ENCODE data around the gene CYP27C1. TPM values are rescaled to one million over a fixed set of nuclear protein-coding genes. Genes with fewer than 3 reads are reported as not detected.
"Not testable (repeated sequence)": the region's sequence is repeated elsewhere in the genome, so short reads cannot be mapped to it uniquely, and the experiment has no call there.

Gene CYP27C1, protein sequence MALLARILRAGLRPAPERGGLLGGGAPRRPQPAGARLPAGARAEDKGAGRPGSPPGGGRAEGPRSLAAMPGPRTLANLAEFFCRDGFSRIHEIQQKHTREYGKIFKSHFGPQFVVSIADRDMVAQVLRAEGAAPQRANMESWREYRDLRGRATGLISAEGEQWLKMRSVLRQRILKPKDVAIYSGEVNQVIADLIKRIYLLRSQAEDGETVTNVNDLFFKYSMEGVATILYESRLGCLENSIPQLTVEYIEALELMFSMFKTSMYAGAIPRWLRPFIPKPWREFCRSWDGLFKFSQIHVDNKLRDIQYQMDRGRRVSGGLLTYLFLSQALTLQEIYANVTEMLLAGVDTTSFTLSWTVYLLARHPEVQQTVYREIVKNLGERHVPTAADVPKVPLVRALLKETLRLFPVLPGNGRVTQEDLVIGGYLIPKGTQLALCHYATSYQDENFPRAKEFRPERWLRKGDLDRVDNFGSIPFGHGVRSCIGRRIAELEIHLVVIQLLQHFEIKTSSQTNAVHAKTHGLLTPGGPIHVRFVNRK
- not detected in 2 replicates for total RNA-seq

DNA sequence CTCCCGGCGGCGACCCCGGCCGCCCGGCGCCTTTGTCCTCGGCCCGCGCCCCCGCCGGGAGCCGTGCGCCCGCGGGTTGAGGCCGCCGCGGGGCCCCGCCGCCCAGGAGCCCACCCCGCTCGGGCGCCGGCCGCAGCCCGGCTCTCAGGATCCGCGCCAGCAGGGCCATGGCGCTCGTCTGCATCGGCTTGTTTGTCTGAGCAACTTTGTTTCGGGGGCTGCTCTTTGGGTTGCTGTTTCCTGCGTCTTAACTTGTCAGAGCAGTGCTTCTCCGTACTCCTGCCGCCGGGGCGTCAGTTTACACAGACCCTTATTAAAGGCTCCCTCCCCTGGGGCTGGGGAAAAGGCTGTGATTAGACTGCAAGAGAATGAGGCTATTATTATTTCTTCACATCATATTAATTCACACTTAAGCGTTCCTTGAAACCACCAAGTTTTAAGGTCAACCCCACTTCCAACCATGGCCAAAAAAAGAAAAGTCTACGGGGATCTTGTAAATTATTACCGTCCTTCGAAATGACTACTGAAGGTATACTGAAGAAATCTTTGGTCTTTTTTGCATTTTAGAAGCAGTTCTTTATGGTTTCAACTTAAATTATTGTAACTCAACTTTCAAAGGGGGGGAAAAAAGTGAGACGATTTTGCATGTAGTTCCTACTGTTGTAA, at the start of gene CYP27C1:
Gene CYP27C1, minus strand, starts transcription at position 198 of the 666 bp plus-strand sequence. Its CDS starts 29 bp downstream, at position 169.
- DNase-seq (ENCODE audit: low read depth, low spot score) = no peak

GRCh38 chr2:127261804-127262406, 41.8 kb upstream of the CYP27C1 start:
- DNase-seq (ENCODE audit: low read depth, low spot score) = no peak

DNA sequence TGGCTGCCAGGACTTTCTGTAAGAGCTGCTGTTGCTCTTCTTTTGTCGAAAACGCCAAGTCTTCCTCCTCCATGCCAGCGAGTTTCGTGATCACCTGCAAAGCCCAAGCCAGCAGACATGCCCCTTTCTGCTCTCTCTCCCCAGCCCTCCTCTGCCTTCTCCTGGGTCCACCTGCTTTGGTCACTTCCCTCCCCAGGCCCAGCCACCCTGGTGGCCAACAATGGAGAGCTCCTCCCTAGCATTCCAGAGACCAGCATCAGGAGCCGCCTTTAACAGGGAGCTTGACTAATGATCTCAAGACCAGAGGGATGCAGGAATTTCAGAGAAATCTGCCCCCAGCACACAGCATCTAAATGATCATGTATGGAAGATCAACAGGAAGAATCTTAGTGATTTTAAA, 39.3 kb upstream of the CYP27C1 start:
- DNase-seq (ENCODE audit: low read depth, low spot score) = no peak

- DNase-seq (ENCODE audit: low read depth, low spot score) = no peak
Observed at GRCh38 chr2:127256866-127257265, 36.8 kb upstream of the CYP27C1 start.

DNA sequence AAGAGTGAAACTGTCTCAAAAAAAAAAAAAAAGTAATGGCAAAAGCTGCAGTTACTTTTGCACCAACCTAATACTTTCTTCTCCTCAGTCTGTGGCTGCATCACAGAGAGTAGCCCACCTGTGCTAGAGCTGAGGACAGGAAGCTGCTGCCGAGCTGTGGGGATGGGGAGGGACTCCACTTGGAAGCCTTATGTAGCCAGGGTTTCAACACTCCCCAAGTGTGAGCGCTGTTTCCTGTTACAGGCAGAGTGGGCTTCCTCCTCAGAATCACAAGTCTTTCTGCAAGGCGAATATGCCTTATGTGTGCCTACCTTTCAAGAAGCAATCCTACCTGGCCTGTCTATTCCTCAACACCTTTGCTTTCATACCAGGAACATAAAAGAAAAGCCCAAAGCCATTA, 36.3 kb upstream of the CYP27C1 start:
- no peak for DNase-seq (ENCODE audit: low read depth, low spot score)

- no peak for DNase-seq (ENCODE audit: low read depth, low spot score)
Observed at GRCh38 chr2:127255721-127256120, 35.6 kb upstream of the CYP27C1 start.

DNA sequence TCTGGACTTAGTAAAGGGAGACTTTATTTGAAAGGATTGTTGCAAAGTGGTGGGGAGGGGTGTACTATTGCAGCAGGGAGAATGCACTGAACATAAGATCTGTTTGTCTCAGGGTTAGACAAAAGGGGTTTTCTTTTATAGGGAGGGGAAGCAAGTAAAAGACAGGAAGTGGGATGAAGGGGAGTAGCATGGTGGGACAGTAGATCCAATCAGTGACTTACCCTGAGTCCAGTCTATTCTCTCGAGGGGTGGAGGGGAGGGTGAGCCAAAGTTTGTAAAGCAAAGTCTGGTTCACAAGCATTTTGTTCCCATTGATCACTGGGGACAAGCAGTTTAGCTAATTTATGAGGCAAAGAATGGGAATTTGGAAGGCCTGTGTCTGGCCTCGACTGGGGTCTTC, 35.0 kb upstream of the CYP27C1 start:
- no peak for DNase-seq (ENCODE audit: low read depth, low spot score)

- DNase-seq (ENCODE audit: low read depth, low spot score) = no peak
Observed at GRCh38 chr2:127254386-127254981, 34.4 kb upstream of the CYP27C1 start.

DNA sequence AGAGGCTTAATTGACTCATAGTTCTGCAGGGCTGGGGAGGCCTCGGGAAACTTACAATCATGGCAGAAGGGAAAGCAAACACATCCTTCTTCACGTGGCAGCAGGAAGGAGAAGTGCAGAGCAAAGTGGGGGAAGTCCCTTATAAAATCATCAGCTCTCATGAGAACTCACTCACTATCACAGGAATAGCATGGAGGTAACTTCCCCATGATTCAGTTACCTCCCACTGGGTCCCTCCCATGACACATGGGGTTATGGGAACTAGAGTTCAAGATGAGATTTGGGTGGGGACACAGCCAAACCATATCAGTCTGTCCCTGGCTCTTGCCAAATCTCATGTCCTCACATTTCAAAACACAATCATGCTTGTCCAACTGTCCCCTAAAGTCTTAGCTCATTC, 21.1 kb upstream of the CYP27C1 start:
- DNase-seq (ENCODE audit: low read depth, low spot score) = not testable (repeated sequence)

GRCh38 chr2:127239395-127239794, 19.3 kb upstream of the CYP27C1 start:
- no peak for DNase-seq (ENCODE audit: low read depth, low spot score)

GRCh38 chr2:127237768-127238167, 17.7 kb upstream of the CYP27C1 start:
- DNase-seq (ENCODE audit: low read depth, low spot score) = not testable (repeated sequence)

DNA sequence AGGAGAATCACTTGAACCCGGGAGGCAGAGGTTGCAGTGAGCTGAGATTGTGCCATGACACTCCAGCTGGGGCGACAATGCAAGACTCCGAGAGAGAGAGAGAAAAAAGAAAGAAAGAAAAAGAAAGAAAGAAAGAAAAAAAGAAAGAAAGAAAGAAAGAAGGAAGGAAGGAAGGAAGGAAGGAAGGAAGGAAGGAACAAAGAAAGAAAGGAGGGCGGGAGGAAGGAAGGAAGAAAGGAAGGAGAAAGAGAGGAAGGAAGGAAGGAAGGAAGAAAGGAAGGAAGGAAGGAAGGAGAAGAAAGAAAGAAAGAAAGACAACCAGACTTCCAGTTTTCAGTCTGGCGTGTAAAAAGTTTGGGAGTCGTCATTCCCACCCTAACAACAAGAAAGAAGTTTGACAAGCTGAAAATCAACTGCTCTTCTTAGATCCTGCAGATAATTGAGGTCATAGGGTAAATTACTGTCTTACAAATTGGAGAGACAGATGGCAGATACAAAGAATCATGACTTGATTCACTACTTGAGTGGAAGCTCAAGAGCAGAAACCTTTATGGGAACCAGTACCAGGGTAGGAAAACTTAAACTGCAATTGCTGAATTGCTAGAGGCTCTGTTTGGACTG, 15.1 kb upstream of the CYP27C1 start:
- DNase-seq (ENCODE audit: low read depth, low spot score) = no peak

DNA sequence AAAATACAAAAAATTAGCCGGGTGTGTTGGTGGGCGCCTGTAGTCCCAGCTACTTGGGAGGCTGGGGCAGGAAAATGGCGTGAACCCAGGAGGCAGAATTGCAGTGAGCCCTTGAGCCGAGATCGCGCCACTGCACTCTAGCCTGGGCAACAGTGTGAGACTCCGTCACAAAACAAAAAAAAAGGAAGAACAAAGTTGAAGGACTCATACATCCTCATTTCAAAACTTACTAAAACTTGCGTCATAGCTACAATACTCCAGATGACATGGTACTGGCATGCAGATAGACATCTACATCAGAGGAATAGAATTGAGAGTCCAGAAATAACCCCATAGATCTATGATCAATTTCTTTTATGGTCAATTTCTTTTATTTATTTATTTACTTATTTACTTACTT, 13.6 kb upstream of the CYP27C1 start:
- no peak for DNase-seq (ENCODE audit: low read depth, low spot score)

- DNase-seq (ENCODE audit: low read depth, low spot score) = no peak
Observed at GRCh38 chr2:127231130-127231865, 11.2 kb upstream of the CYP27C1 start.

DNA sequence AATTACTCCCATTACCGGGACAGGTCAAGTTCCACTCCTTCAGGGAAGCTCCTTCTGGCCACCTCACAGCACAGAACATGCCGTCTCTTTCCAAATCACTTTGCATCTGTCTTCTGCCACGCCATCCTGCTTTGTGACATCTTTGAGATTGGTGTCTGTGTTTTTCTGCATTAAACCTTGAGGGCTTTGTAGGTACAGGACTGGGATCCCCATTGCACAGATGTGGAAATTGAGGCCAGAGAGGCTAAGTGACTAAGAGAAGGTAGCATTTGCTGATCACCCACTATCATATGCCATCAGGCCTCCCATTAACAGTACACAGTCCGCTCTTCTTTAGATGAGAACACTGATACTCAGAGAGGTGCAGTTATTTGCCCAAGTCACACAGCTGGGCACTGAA, 9.5 kb upstream of the CYP27C1 start:
- no peak for DNase-seq (ENCODE audit: low read depth, low spot score)

DNA sequence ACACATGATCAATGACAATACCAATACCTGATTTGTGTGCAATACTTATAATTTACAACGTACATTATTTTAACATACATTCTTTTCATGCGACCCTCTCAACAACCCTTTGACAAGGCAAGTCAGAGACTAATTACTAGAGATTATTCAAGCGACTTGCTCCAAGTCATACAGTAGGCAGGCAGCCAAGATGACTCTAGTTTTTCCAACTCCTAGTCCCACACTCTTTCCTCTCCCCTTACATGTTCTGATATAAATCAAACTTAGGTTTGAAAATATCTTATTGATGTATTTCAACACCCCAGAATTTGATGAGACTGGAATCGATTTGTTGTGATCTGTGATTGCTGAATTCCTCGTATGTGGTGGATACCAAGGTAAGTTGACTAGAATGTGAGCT, 8.0 kb upstream of the CYP27C1 start:
- DNase-seq (ENCODE audit: low read depth, low spot score) = no peak

GRCh38 chr2:127227264-127227660, 7.2 kb upstream of the CYP27C1 start:
- DNase-seq (ENCODE audit: low read depth, low spot score) = not testable (repeated sequence)

DNA sequence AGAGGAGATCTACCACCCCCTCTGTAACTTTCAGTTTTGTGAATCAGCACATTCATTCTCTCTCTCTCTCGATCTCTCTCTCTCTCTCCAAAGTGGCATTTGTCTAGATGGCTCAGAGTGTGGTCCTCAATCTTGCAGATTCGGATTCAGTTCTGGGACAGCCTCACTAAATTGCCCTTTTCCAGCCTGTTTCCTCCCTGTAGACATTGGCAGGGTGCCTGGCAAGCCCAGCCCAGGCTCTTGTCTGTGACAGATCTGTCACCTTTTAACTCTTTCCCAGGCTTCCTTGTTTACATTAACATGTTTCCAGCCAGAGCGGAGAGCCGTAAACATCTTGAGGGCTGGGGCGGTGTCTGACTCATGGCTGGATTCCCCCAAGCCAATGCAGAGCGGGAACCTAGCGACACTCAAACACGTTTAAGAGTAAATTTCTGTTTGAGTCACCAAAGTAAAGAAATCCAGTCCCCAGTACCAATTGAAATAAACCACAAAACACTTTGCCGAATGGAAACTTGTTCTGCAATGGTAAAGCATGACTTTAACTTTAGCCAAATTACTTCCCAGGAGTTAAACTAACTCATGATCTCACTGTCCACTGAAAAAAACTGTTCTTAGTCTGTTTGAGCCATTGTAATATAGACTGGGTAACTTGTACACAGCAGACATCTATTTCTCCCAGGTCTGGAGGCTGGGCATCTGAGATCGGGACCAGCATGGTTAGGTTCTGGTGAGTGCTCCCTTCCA, 6.6 kb upstream of the CYP27C1 start:
- DNase-seq (ENCODE audit: low read depth, low spot score) = peak; percentile 32

DNA sequence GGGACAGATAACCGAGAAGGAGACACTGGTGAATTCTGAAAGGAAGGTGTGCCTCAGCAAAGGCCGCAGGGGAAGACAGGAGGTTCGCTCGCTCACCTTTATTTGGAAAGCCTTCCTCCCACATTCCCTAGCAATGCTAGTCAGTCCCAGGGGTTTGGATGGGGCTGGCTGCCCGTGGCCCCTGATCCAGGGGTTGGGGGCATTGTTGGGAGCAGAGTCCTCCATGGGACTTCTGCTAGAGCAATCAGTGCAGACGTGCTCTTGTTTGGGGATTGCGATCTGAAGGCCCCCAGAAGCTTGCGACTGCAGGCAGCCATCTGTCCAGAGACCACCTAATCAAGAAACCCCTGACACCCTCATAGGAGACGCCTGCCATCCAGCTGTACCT, 6.0 kb upstream of the CYP27C1 start:
- DNase-seq (ENCODE audit: low read depth, low spot score) = no peak

Measured in pulmonary artery endothelial cell (primary cell).